HG03045 (cell line): ENCODE data around the gene ANKS6.

Experiments used
- ATAC-seq: cut with Tn5 transposase; IDR thresholded peaks from one replicate; pipeline ENCODE4 v1.9.1; 2021; ENCODE audit warnings: mild to moderate bottlenecking, moderate library complexity; ENCODE audit not compliant: unreplicated experiment

ANKS6 gene

GRCh38 chr9:98815391-98815951, 19.1 kb upstream of the ANKS6 start:
- ATAC-seq = no peak

- no peak for ATAC-seq
Measured at GRCh38 chr9:98811051-98811650, 14.8 kb upstream of the ANKS6 start.

- ATAC-seq = no peak
Measured at GRCh38 chr9:98810102-98810842, 13.9 kb upstream of the ANKS6 start.

GRCh38 chr9:98809311-98810101, 13.2 kb upstream of the ANKS6 start:
- no peak for ATAC-seq

GRCh38 chr9:98808875-98809274, 12.5 kb upstream of the ANKS6 start:
- ATAC-seq = no peak

GRCh38 chr9:98808411-98808815, 12.1 kb upstream of the ANKS6 start:
- ATAC-seq = no peak

GRCh38 chr9:98807814-98808195, 11.4 kb upstream of the ANKS6 start:
- no peak for ATAC-seq

- no peak for ATAC-seq
Measured at GRCh38 chr9:98807070-98807813, 10.9 kb upstream of the ANKS6 start, which contains the start of gene GALNT12. TSS of gene GALNT12 (plus strand) at chr9:98807670. CDS start at chr9:98807699, 29 bp downstream.

GRCh38 chr9:98806394-98807035, 10.2 kb upstream of the ANKS6 start:
- ATAC-seq = no peak

- no peak for ATAC-seq
Measured at GRCh38 chr9:98805506-98806272, 9.3 kb upstream of the ANKS6 start.

- no peak for ATAC-seq
Measured at GRCh38 chr9:98804083-98804482, 7.7 kb upstream of the ANKS6 start.

GRCh38 chr9:98801969-98802371, 5.6 kb upstream of the ANKS6 start:
- ATAC-seq = no peak

GRCh38 chr9:98801561-98801960, 5.2 kb upstream of the ANKS6 start:
- no peak for ATAC-seq

GRCh38 chr9:98798254-98798653, 1.9 kb upstream of the ANKS6 start:
- no peak for ATAC-seq

- ATAC-seq = no peak
Measured at GRCh38 chr9:98797491-98797890, 1.1 kb upstream of the ANKS6 start.

- ATAC-seq = peak; percentile 32
Measured at GRCh38 chr9:98795970-98796363, 388 bp downstream of the ANKS6 start.

GRCh38 chr9:98795295-98795955, 930 bp downstream of the ANKS6 start:
- ATAC-seq = no peak

- ATAC-seq = no peak
Measured at GRCh38 chr9:98794802-98795201, 1.6 kb downstream of the ANKS6 start.

GRCh38 chr9:98793031-98793430, 3.3 kb downstream of the ANKS6 start:
- no peak for ATAC-seq
